ENCODE results near the gene HMCES. TPM values are rescaled to one million over a fixed set of nuclear protein-coding genes. Genes with fewer than 3 reads are reported as not detected.

Gene HMCES
- total RNA-seq, 4 donors from 2014 or later = 24.5 to 39.3 (median 30.6) TPM

DNA sequence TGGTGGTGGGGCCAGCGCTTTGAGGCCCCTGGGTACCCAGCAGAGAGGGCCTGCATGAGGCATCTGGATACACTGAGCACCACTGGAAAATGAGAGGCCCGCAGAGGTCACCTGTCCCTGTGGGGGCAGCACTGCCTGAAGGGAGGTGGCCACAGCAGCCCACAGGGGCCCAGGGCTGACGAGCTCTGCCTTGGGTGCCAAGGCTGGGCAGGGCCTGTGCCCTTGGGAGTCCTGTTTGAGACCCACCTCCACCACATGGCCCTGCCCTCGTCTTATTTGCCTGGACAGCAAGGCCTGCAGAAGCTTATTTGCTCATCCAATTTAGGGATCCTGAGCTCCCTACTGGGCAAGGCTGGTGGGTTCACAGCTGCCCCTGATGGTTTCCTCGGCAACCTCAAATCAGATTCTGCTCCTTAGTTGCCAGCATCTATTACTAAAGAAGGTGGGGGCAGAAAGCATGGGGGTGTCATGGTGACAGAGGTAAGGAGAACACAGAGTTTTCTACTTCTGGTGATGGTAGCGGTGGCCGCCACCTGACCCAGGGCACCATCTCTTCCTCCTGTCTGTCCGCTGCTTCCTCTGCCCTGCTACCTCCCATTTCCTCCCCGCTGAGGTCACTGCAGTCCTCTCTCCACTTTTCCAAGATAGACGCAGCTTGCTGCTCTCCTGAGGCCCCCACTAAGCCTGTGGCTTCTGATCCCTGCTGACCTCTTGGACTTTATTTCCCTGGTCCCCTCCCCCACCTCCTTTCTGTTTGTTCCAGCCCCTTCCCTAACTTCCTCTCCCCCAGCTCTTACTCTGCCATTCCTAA lies 62.9 kb downstream of the HMCES start:
- intact Hi-C loops (cut with DNase I) = no loop called here
- Histone ChIP-seq H3K36me3 (no peaks in the 10 kb centered on the region), H3K4me3 (no peak overlapping the region), H3K4me1 (peaks cover 7 to 18% (median 14%) of the 10 kb centered on the region in 4 donors), H3K27me3 (peaks cover 0 to 27% (median 1%) of the 10 kb centered on the region in 4 donors), H3K27ac (replicated peaks in 1 of 4) (no peak overlapping the region), H3K9me3 (no peaks in the 10 kb centered on the region)
- WGBS = 89% methylated on average over 7 of the region's 10 CpGs
- TF ChIP-seq EP300 (IDR thresholded peaks at IDR 0.05) (no peak), POLR2A (IDR thresholded peaks at IDR 0.05; ENCODE audit: low read depth) (no peak), POLR2AphosphoS5 (IDR thresholded peaks at IDR 0.05) (no peak)
- TF ChIP-seq, protein P1, sequence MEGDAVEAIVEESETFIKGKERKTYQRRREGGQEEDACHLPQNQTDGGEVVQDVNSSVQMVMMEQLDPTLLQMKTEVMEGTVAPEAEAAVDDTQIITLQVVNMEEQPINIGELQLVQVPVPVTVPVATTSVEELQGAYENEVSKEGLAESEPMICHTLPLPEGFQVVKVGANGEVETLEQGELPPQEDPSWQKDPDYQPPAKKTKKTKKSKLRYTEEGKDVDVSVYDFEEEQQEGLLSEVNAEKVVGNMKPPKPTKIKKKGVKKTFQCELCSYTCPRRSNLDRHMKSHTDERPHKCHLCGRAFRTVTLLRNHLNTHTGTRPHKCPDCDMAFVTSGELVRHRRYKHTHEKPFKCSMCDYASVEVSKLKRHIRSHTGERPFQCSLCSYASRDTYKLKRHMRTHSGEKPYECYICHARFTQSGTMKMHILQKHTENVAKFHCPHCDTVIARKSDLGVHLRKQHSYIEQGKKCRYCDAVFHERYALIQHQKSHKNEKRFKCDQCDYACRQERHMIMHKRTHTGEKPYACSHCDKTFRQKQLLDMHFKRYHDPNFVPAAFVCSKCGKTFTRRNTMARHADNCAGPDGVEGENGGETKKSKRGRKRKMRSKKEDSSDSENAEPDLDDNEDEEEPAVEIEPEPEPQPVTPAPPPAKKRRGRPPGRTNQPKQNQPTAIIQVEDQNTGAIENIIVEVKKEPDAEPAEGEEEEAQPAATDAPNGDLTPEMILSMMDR (IDR thresholded peaks at IDR 0.05) = no peak
- no peak for DNase-seq (ENCODE audit: extremely low spot score)

DNA sequence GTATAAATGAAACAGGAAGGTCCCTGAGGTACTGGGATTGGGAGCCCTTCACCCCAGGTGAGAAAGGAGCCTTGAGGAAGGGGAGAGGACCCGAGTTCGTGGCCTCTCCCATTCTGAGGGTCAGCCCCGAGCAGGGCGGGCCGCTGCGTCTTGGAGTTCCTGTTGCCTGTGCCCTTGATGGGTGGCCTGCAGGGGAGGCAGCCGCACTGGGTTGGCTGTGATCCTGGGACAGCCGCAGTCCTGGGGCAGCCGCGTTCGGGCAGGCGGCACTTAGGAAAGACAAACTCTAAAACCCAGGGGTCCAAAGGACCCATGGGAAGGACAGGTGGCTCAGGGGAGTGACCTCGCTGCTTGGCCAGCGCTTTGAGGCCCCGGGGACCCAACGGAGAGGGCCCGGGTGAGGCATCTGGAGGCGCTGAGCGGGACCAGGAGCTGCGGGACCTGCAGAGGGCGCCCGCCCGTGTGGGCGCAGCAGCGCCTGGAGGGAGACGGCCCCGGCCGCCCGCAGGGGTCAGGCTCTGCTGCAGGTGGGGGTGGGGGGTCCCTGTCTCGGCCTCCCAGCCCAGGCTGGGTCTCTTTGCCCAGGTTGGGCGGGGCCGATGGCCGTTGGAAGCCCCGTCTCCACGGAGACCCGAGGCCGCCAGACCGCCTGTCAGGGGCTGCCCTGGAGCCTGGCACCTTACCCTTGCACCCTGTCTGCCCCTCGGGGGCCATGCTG lies 65.1 kb downstream of the HMCES start:
- DNase-seq (ENCODE audit: extremely low spot score) = no peak
- WGBS = 23% methylated on average over 15 of the region's 39 CpGs

GRCh38 chr3:129344540-129345220 lies 66.0 kb downstream of the HMCES start:
- intact Hi-C loops (cut with DNase I) = no loop called here
- TF ChIP-seq, protein P1 (IDR thresholded peaks at IDR 0.05) = no peak
- TF ChIP-seq POLR2A (IDR thresholded peaks at IDR 0.05; ENCODE audit: low read depth) (no peak), EP300 (IDR thresholded peaks at IDR 0.05) (no peak), POLR2AphosphoS5 (IDR thresholded peaks at IDR 0.05) (no peak)
- peak overlapping the region in 3 of 4 donors; percentile 43 to 52 (median 43) for H3K4me3 ChIP-seq
- H3K36me3 ChIP-seq = no peaks in the 10 kb centered on the region
- no peak for DNase-seq (ENCODE audit: extremely low spot score)
- H3K9me3 ChIP-seq = no peaks in the 10 kb centered on the region
- 81% methylated on average over 6 of the region's 13 CpGs for WGBS
- peaks cover 13 to 31% (median 27%) of the 10 kb centered on the region in 4 donors for H3K4me1 ChIP-seq
- no peak overlapping the region for H3K27ac ChIP-seq (replicated peaks in 1 of 4)
- H3K27me3 ChIP-seq = peaks cover 0 to 27% (median 1%) of the 10 kb centered on the region in 4 donors

More for the DNA sequence above, 65.1 kb downstream of the HMCES start:
- Histone ChIP-seq H3K36me3 (no peaks in the 10 kb centered on the region), H3K27me3 (peaks cover 0 to 27% (median 1%) of the 10 kb centered on the region in 4 donors), H3K4me1 (peaks cover 13 to 27% (median 25%) of the 10 kb centered on the region in 4 donors), H3K4me3 (peak overlapping the region; percentile 40 to 52 (median 43)), H3K9me3 (no peaks in the 10 kb centered on the region), H3K27ac (replicated peaks in 1 of 4) (no peak overlapping the region)
- intact Hi-C loops (cut with DNase I) = no loop called here
- TF ChIP-seq, protein P1 (IDR thresholded peaks at IDR 0.05) = peak in 2 of 3 experiments; percentile 35 to 58
- TF ChIP-seq POLR2A (IDR thresholded peaks at IDR 0.05; ENCODE audit: low read depth) = no peak

DNA sequence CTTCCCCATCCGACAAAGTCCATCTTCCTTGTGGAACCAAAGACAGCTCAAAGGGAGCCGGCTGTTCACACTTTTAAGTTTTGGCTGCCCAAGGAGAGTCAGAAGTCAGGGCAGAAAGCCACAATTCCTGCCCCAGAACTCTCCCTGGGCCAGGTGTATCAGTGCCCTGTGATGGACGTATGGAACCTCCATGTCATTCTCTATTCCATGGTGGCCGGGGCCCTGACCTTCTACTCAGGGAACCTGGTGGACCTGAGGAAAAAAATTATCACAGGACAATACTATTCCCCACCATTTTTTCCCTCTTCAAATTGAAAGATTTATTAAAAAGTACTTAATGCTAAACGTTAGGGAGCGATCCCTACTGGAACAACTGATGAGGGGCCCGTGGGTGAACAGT lies 66.6 kb downstream of the HMCES start:
- TF ChIP-seq EP300 (IDR thresholded peaks at IDR 0.05) (no peak), POLR2A (IDR thresholded peaks at IDR 0.05; ENCODE audit: low read depth) (no peak), POLR2AphosphoS5 (IDR thresholded peaks at IDR 0.05) (no peak)
- TF ChIP-seq, protein P1 (IDR thresholded peaks at IDR 0.05) = no peak
- no peaks in the 10 kb centered on the region for H3K9me3 ChIP-seq
- intact Hi-C loops (cut with DNase I) = no loop called here
- peaks cover 13 to 33% (median 27%) of the 10 kb centered on the region in 4 donors for H3K4me1 ChIP-seq
- DNase-seq (ENCODE audit: extremely low spot score) = no peak
- 84% methylated on average over 7 of the region's 7 CpGs for WGBS
- no peak overlapping the region for H3K4me3 ChIP-seq
- H3K27ac ChIP-seq (replicated peaks in 1 of 4) = no peak overlapping the region
- H3K27me3 ChIP-seq = peaks cover 0 to 27% (median 1%) of the 10 kb centered on the region in 4 donors
- no peaks in the 10 kb centered on the region for H3K36me3 ChIP-seq
